Bronchial epithelial cell (primary cell): Measurements from ENCODE around the gene NTRK2. TPM values are rescaled to one million over a fixed set of nuclear protein-coding genes. Genes with fewer than 3 reads are reported as not detected.

ENCODE experiments used
- DNase-seq: peaks from one replicate; pipeline ENCODE4 v3.0.0-alpha.2; 2010; ENCODE audit warnings: low read depth
- FAIRE-seq: peaks from 2 replicates; lab custom pipeline; 2011; peaks lifted over from hg19 to GRCh38; lab: Jason Lieb, UNC
- H3K27me3 ChIP-seq: 2 replicates; pipeline ENCODE4 v1.5.1; 2011; ENCODE audit warnings: low read length; ENCODE audit not compliant: control insufficient read depth, insufficient read depth
- H3K36me3 ChIP-seq: 2 replicates; pipeline ENCODE4 v1.5.1; 2011; ENCODE audit warnings: low read length; ENCODE audit not compliant: control insufficient read depth, insufficient read depth
- H3K4me3 ChIP-seq: 2 replicates; pipeline ENCODE4 v1.5.1; 2011; ENCODE audit warnings: mild to moderate bottlenecking, low read depth, low read length, control low read depth
- CTCF ChIP-seq: IDR thresholded peaks from 2 replicates; pipeline ENCODE4 v1.5.1; 2011; ENCODE audit warnings: mild to moderate bottlenecking, moderate library complexity, low read length, control low read depth, inconsistent platforms; ENCODE audit not compliant: insufficient read depth, severe bottlenecking
- total RNA-seq: library from RNA; depleted of rRNA; stranded (reverse); fragments of >200 nt; gene quantifications from 2 replicates; pipeline ENCODE4 v1.2.1, GENCODE V29; 2014

NTRK2 gene
- total RNA-seq, 1 donor from 2014 or later: not detected

- no peak for TF ChIP-seq CTCF
- Histone ChIP-seq H3K27me3 (peaks cover 2% of the 10 kb centered on the region), H3K36me3 (no peaks in the 10 kb centered on the region), H3K4me3 (no peak overlapping the region)
- FAIRE-seq (no peak), DNase-seq (peak; percentile 82)
These were observed 80.8 kb downstream of the NTRK2 start for GRCh38 chr9:84750152-84750865.

GRCh38 chr9:84751921-84752320 lies 82.4 kb downstream of the NTRK2 start:
- no peak overlapping the region for H3K4me3 ChIP-seq
- TF ChIP-seq CTCF: no peak
- FAIRE-seq (no peak), DNase-seq (peak; percentile 89)
- H3K27me3 ChIP-seq: no peaks in the 10 kb centered on the region
- H3K36me3 ChIP-seq: no peaks in the 10 kb centered on the region

- Histone ChIP-seq H3K27me3 (no peaks in the 10 kb centered on the region), H3K4me3 (no peak overlapping the region), H3K36me3 (no peaks in the 10 kb centered on the region)
- no peak for DNase-seq
- no peak for TF ChIP-seq CTCF
- FAIRE-seq: peak; percentile 86
These were observed 84.9 kb downstream of the NTRK2 start for GRCh38 chr9:84754461-84754860.

- DNase-seq (no peak), FAIRE-seq (no peak)
- Histone ChIP-seq H3K27me3 (no peaks in the 10 kb centered on the region), H3K4me3 (no peak overlapping the region), H3K36me3 (no peaks in the 10 kb centered on the region)
- no peak for TF ChIP-seq CTCF
These were observed 85.4 kb downstream of the NTRK2 start for GRCh38 chr9:84754881-84755280.

- Histone ChIP-seq H3K36me3 (no peaks in the 10 kb centered on the region), H3K4me3 (no peak overlapping the region), H3K27me3 (no peaks in the 10 kb centered on the region)
- FAIRE-seq: no peak
- TF ChIP-seq CTCF: no peak
- DNase-seq: no peak
These were observed 85.9 kb downstream of the NTRK2 start for GRCh38 chr9:84755380-84755779.

- Histone ChIP-seq H3K4me3 (no peak overlapping the region), H3K36me3 (no peaks in the 10 kb centered on the region), H3K27me3 (no peaks in the 10 kb centered on the region)
- no peak for FAIRE-seq
- no peak for TF ChIP-seq CTCF
- no peak for DNase-seq
These were observed 86.6 kb downstream of the NTRK2 start for GRCh38 chr9:84756171-84756570.
